ENCODE measurements around the gene UCHL5. TPM values are rescaled to one million over a fixed set of nuclear protein-coding genes. Genes with fewer than 3 reads are reported as not detected.
A peak's percentile ranks its signal among the peaks of the same experiment; 100 is the strongest.

The UCHL5 gene
- total RNA-seq, 1 experiment from 2014 or later, result 94.4 TPM

DNA sequence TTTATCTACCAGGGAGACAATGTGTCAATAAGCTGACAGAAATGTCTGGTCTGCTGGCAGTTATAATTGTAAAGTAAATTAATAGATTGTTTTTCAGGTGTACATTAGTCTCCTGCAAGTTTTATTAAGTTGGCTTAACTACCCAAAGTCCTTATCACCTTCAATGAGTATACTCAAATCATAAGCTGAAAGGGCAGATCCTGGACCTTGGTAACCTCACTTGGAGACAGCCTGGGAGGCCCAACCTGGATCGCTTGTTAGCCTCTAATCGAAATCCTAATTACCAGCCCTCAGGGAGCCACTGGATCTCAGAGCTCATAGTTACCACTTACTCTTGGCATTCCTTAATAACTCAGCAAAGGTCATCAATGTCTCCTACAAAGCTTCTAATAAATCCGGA is 49.7 kb downstream of the UCHL5 start:
- TF ChIP-seq, protein P1, sequence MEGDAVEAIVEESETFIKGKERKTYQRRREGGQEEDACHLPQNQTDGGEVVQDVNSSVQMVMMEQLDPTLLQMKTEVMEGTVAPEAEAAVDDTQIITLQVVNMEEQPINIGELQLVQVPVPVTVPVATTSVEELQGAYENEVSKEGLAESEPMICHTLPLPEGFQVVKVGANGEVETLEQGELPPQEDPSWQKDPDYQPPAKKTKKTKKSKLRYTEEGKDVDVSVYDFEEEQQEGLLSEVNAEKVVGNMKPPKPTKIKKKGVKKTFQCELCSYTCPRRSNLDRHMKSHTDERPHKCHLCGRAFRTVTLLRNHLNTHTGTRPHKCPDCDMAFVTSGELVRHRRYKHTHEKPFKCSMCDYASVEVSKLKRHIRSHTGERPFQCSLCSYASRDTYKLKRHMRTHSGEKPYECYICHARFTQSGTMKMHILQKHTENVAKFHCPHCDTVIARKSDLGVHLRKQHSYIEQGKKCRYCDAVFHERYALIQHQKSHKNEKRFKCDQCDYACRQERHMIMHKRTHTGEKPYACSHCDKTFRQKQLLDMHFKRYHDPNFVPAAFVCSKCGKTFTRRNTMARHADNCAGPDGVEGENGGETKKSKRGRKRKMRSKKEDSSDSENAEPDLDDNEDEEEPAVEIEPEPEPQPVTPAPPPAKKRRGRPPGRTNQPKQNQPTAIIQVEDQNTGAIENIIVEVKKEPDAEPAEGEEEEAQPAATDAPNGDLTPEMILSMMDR (IDR thresholded peaks at IDR 0.05; ENCODE audit: unreplicated experiment), result no peak
- H3K4me3 Mint-ChIP-seq (ENCODE audit: unreplicated experiment), result no peak overlapping the region
- no TSS peak for BruUV-seq (replicated peaks)
- CTCF ChIA-PET, result interaction anchor here (0.6 to 1.8 kb wide), 5 partner anchors 10 to 535 kb away, joined by 3 to 22 read pairs (median 3); no protein-coding TSS in a partner anchor
- peaks cover 20% of the 10 kb centered on the region for H3K9me3 Mint-ChIP-seq (ENCODE audit: unreplicated experiment)
- H3K36me3 Mint-ChIP-seq (ENCODE audit: insufficient read depth, unreplicated experiment), result peaks cover 13% of the 10 kb centered on the region
- no peak overlapping the region for H3K27ac Mint-ChIP-seq (ENCODE audit: low read depth, unreplicated experiment)
- DNase-seq (ENCODE audit: unreplicated experiment), result no peak
- intact Hi-C loops (cut with micrococcal nuclease), result no loop called here
- POLR2A ChIA-PET, result interaction anchor here (0.6 to 1.6 kb wide), 4 partner anchors 21 to 1960 kb away, joined by 3 to 6 read pairs (median 3); no protein-coding TSS in a partner anchor
- H3K27me3 Mint-ChIP-seq (ENCODE audit: insufficient read depth, unreplicated experiment), result no peaks in the 10 kb centered on the region
- H3K4me1 Mint-ChIP-seq (ENCODE audit: insufficient read depth, unreplicated experiment), result no peaks in the 10 kb centered on the region

DNA sequence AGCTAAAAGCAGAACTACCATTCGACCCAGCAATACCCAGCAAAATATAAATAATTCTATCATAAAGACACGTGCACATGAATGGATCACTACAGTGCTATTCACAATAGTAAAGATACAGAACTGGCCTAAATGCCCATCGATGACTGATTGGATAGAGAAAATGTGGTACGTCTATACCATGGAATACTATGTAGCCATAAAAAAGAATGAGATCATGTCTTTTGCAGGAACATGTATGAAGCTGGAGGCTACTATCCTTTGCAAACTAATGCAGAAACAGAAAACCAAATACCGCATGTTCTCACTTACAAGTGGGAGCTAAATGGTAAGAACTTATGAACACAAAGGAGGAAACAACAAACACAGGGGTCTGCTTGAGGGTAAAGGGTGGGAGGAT is 53.4 kb downstream of the UCHL5 start:
- Mint-ChIP-seq H3K9me3 (ENCODE audit: unreplicated experiment) (peaks cover 30% of the 10 kb centered on the region), H3K27ac (ENCODE audit: low read depth, unreplicated experiment) (no peak overlapping the region), H3K27me3 (ENCODE audit: insufficient read depth, unreplicated experiment) (no peaks in the 10 kb centered on the region), H3K36me3 (ENCODE audit: insufficient read depth, unreplicated experiment) (peaks cover 35% of the 10 kb centered on the region), H3K4me3 (ENCODE audit: unreplicated experiment) (no peak overlapping the region), H3K4me1 (ENCODE audit: insufficient read depth, unreplicated experiment) (no peaks in the 10 kb centered on the region)
- DNase-seq (ENCODE audit: unreplicated experiment), result no peak
- TF ChIP-seq, protein P1 (IDR thresholded peaks at IDR 0.05; ENCODE audit: unreplicated experiment), result no peak
- CTCF ChIA-PET, result interaction anchor here (0.6 to 1.9 kb wide), 8 partner anchors 9 to 531 kb away, joined by 3 to 8 read pairs (median 4); no protein-coding TSS in a partner anchor
- intact Hi-C loops (cut with micrococcal nuclease), result no loop called here
- POLR2A ChIA-PET, result no interaction called here
- BruUV-seq (replicated peaks), result no TSS peak

- H3K4me1 Mint-ChIP-seq (ENCODE audit: insufficient read depth, unreplicated experiment), result no peaks in the 10 kb centered on the region
- no peak for DNase-seq (ENCODE audit: unreplicated experiment)
- H3K27me3 Mint-ChIP-seq (ENCODE audit: insufficient read depth, unreplicated experiment), result no peaks in the 10 kb centered on the region
- CTCF ChIA-PET, result interaction anchor here (0.6 to 3.5 kb wide), 15 partner anchors 8 to 198 kb away, joined by 3 to 29 read pairs (median 4); no protein-coding TSS in a partner anchor
- H3K36me3 Mint-ChIP-seq (ENCODE audit: insufficient read depth, unreplicated experiment), result peaks cover 44% of the 10 kb centered on the region
- peak overlapping the region; percentile 39 for H3K27ac Mint-ChIP-seq (ENCODE audit: low read depth, unreplicated experiment)
- no TSS peak for BruUV-seq (replicated peaks)
- H3K4me3 Mint-ChIP-seq (ENCODE audit: unreplicated experiment), result no peak overlapping the region
- H3K9me3 Mint-ChIP-seq (ENCODE audit: unreplicated experiment), result peaks cover 17% of the 10 kb centered on the region
- TF ChIP-seq, protein P1 (IDR thresholded peaks at IDR 0.05; ENCODE audit: unreplicated experiment), result peak; percentile 27
- POLR2A ChIA-PET, result interaction anchor here (0.5 to 0.9 kb wide), 3 partner anchors 189 to 364 kb away, joined by 3 to 5 read pairs (median 3); partner anchors contain the start of gene RGS2
- intact Hi-C loops (cut with micrococcal nuclease), result no loop called here
These were observed 60.6 kb downstream of the UCHL5 start for GRCh38 chr1:192998536-192998935.

GRCh38 chr1:192994141-192994540 is 65.0 kb downstream of the UCHL5 start:
- H3K27ac Mint-ChIP-seq (ENCODE audit: low read depth, unreplicated experiment), result peak overlapping the region; percentile 40
- H3K4me3 Mint-ChIP-seq (ENCODE audit: unreplicated experiment), result no peak overlapping the region
- H3K36me3 Mint-ChIP-seq (ENCODE audit: insufficient read depth, unreplicated experiment), result peaks cover 20% of the 10 kb centered on the region
- TF ChIP-seq, protein P1 (IDR thresholded peaks at IDR 0.05; ENCODE audit: unreplicated experiment), result no peak
- H3K9me3 Mint-ChIP-seq (ENCODE audit: unreplicated experiment), result peaks cover 9% of the 10 kb centered on the region
- intact Hi-C loops (cut with micrococcal nuclease), result no loop called here
- no peak for DNase-seq (ENCODE audit: unreplicated experiment)
- CTCF ChIA-PET, result interaction anchor here (0.7 to 1.0 kb wide), 2 partner anchors 18 to 185 kb away, joined by 3 to 4 read pairs; partner anchors contain the start of gene RGS2
- H3K4me1 Mint-ChIP-seq (ENCODE audit: insufficient read depth, unreplicated experiment), result no peaks in the 10 kb centered on the region
- H3K27me3 Mint-ChIP-seq (ENCODE audit: insufficient read depth, unreplicated experiment), result no peaks in the 10 kb centered on the region
- POLR2A ChIA-PET, result interaction anchor here (0.7 kb wide), 1 partner anchor 12 kb away, joined by 3 read pairs; no protein-coding TSS in a partner anchor
- no TSS peak for BruUV-seq (replicated peaks)

Data from MCF 10A (cell line).